Activated CD4-positive, alpha-beta T cell treated with anti-CD3 and anti-CD28 coated beads, Interleukin-2, amount 50 U/mL, for 4 hours (primary cell): ENCODE measurements around the gene NUAK1.

ENCODE experiments used
- DNase-seq, 2 experiments: peaks; one replicate each; pipeline ENCODE4 v3.0.0-alpha.2; 2020

The NUAK1 gene

GRCh38 chr12:106054049-106054448, 84.7 kb downstream of the NUAK1 start:
- DNase-seq, result no peak

DNA sequence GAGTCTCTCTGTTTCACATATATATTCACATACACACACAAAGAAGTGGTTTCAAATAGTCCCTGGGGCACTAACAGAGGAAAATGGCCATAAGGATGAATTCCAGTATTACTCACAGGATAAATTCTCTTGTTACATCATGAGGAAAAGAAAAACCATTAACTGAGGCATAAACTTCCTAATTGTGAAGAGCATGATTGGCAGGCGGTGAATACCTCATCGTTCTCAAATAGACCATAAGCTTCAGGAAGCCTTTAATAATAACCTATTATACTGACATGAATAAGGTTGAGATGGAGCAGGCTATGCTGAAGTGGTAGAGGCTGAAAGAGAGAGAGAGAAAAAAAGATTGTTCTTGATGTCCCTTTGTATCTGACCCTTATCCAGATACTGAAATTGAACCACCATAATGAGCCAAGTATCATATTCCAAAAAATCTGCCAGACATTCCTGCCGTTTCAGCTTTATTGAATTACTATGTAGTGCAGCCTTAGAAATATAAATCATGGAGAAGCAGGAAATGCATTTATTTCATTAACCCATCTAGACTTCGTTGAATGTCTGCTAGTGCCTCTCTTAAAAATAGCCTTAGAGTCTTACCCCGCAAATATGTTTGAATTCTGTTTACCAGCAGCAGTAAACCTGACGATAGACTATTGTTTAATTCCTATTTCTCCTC, 86.8 kb downstream of the NUAK1 start:
- DNase-seq, result no peak

- no peak for DNase-seq
Observed at GRCh38 chr12:106049546-106049945, 89.2 kb downstream of the NUAK1 start.

DNA sequence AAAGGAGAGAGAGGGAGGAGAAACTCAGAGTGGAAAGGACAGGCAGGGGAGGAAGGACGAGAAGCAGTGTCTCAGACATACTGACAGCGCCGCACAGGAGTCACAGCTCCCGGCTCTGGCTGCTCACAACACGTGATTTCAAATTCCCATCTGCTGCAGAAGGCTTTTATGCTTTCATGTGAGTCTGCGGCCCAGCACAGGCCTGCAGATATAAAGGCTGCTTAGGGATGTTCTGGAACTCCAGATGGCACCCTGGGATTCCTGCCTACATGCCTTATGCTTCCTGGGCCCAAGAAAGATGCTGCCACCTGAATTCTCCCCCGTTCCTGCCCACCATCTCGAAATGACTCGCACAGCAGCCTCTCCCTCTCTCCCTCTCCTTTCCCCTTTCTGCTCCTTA, 89.6 kb downstream of the NUAK1 start:
- no peak for DNase-seq

GRCh38 chr12:106048676-106049075, 90.1 kb downstream of the NUAK1 start:
- no peak for DNase-seq

DNA sequence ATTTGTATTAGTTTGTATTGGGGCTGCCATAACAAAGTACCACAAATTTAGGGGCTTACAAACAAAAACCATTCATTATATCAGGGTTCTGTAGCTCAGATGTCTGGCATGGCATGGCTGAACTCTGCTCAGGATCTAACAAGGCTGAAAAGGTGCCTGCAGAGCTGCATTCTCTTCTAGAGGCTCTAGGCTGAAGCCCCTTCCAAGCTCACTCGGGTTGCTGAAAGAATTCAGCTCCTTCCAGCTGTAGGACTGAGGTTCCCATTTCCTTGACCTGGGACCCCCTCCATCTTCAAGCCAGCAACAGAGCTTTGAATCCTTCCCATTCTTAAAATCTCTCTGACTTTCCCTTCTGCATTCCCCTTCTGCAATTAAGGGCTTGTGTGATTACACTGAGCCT, 90.7 kb downstream of the NUAK1 start:
- DNase-seq, result no peak

GRCh38 chr12:106046947-106047346, 91.8 kb downstream of the NUAK1 start:
- no peak for DNase-seq

DNA sequence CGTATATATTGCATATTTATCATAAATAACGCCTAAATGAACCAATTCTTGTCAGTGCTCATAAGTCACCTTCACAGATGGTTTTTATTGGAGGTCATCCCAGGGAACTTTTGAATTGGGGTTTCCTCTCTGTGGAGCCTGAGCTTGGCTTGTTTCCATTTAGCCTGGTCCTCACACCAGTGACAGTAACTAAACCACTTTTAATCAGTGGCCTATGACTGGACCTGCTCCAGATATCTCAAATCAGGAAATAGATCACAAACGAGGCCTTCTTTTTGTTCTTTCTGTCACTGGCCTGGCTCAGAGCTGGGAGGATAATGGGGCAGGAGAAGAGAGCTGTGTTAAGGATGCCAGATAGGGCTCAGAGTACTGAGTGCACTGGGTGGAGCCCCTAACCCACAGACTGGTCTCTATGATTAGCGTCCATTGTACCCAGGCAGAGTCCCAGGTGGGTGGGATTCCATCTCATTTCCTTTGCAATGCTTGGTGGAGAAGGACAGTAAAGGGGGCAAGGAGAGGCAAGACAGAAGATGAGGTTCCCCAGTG, 92.4 kb downstream of the NUAK1 start:
- no peak for DNase-seq

DNA sequence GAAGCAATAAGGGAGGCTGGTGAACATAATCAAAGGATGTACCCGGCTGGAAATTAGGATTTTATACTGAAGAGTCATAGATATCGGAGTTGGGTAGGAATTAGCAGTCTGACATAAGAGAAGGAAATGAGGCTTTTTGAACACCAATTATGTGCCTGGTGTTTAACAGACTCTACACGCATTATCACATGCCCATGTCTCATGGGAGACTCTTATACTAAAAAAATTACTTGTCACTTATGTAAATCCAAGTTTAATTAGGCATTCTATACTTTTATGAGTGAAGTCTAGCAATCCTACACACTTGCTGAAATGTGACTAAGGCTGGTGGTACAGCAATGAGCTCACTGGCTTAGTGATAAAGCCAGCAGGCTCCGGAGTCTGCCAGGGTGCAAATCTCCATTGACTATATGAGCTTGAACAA, 93.5 kb downstream of the NUAK1 start:
- no peak for DNase-seq

- DNase-seq, result no peak
Observed at GRCh38 chr12:106044773-106045172, 94.0 kb downstream of the NUAK1 start.

GRCh38 chr12:106042037-106042436, 96.7 kb downstream of the NUAK1 start:
- DNase-seq, result no peak

DNA sequence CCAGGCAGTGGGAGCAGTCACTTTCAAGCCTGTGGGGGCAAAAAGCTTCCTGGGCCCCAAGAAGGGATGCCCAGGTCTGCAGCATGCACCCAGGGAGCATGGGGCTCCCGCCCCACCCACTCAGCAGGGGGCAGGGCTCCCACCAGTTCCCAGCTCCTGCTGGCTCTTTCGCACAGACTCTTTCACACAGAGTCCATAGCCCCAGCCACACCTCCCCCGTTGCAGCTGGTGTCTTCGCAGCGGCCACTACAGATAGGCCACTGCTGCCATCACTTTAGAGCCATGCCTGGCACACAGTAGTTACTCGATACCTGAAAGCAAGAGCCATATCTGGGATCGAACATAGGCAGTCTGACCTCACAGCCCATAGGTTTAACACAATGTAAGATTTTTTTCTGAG, 98.2 kb downstream of the NUAK1 start:
- DNase-seq, result no peak

DNA sequence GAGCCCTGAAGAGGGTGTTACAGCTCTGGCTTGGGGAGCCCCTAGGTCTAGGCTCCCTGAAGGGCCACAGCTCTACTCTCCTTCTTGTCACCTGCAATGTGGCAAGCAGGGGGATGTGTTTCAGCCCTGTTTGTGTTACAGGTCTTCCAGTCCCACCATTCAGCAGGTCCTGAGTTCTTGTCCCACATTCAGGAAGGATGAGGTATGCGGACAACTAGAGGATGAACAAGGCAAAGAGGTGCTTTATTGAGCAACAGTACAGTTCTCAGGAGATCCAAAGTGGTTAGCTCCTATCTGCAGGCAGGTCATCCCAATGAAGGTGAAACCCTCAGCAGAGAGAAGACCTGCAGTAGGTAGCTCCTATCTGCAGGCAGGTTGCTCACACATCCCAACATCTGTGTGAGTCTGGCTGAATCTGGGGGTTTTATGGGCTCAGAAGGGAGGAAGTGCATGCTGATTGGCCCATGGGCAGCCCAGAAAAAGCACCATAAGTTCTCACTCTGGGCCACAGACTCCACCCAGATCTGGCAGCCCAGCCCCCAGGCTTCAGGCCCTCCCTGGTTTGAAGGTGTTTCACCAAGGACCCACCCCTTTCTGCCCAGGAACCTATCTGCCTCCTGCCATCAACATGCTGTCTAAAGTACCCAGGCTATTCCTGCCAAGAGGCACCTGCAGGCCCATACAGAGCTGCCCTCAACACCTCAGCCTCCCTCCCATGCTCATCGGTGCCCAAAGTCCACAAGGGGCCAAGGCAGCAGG, 98.9 kb downstream of the NUAK1 start:
- DNase-seq, result no peak

GRCh38 chr12:106039242-106039641, 99.5 kb downstream of the NUAK1 start:
- no peak for DNase-seq

- no peak for DNase-seq
Observed at GRCh38 chr12:106037524-106038298, 101.0 kb downstream of the NUAK1 start.

- DNase-seq, result no peak
Observed at GRCh38 chr12:106035421-106035820, 103.3 kb downstream of the NUAK1 start.

GRCh38 chr12:106034316-106034715, 104.4 kb downstream of the NUAK1 start:
- no peak for DNase-seq

- no peak for DNase-seq
Observed at GRCh38 chr12:106033161-106033675, 105.5 kb downstream of the NUAK1 start.

DNA sequence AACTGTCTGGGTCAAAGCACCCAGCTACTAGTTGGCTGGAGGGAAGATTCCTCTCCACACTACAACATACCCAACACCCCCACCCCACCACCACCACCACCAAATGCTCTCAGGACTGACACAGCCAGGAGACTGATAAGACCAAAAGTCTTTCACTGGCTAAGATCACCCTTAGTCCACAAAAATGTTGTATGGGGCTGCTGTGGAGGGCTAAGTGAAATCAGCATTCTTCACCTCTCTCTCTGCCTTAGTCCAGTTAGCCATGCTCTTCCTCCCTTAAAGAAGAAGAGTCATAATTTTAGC, 106.2 kb downstream of the NUAK1 start:
- no peak for DNase-seq

DNA sequence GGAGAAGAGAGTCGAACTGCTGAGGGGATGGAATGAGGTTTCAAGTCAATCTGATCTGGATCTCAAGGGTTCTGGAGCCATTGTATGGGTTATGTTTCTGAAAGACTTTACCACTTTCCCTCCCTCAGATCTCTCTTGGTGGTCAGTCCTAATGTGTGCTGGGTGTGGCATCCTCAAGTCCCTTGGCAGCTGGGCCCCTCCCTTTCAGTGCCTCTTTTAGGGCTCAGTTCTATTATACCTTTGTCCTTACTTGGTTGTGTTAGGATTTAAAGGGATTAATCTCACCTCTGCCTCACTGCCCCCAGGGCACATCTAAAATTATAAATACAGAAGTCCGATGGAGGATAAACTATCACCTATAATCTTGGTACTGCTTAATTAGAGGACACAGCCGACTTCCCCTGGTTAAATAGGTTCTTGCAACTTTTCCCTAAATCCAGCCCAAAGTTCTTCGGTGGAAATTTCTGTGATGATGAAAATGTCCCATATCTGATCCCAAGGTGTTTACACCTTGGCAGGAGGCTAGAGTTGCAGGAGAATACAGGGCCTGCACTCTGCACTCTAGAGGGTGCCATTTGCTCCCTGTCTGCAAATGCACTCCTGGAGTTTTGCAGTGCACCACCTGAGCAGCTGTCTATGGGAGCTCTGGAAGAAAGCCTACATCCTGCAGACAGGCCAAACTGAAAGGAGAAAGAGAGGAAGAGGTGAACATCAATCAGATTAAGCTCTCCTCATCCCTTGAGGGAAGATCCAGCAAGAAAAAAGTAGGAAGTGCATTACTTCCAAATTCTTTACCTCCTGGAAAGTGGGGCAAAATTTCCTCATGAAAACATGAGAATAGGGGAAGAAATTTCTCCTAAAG, 106.8 kb downstream of the NUAK1 start:
- no peak for DNase-seq

- DNase-seq, result no peak
Observed at GRCh38 chr12:106030210-106031071, 108.3 kb downstream of the NUAK1 start.
